Esophagus muscularis mucosa (tissue), 4 donors: ENCODE data around the gene FGD5. TPM values are rescaled to one million over a fixed set of nuclear protein-coding genes. Genes with fewer than 3 reads are reported as not detected.

Experiments used
- DNase-seq: peaks from one replicate; pipeline ENCODE4 v3.0.0-alpha.2; 2017; ENCODE audit errors: extremely low spot score
- H3K27ac ChIP-seq, 4 donors: fragments of 200-600 bp; sonication (generic); replicated peaks in 1 of 4; 1 replicate in 3 of 4; 2 replicates in 1 of 4; pipeline ENCODE4 v1.5.1; 2016 to 2019; ENCODE audit warnings: mild to moderate bottlenecking in 1 of 4
- H3K27me3 ChIP-seq, 4 donors: fragments of 200-600 bp; sonication (generic); one replicate each; pipeline versions ENCODE4 v1.5.1 to v1.6.0; 2016 to 2019
- H3K36me3 ChIP-seq, 4 donors: fragments of 200-600 bp; sonication (generic); one replicate each; pipeline ENCODE4 v1.5.1; 2016 to 2019
- H3K4me1 ChIP-seq, 4 donors: fragments of 200-600 bp; sonication (generic); one replicate each; pipeline ENCODE4 v1.5.1; 2016 to 2019
- H3K4me3 ChIP-seq, 4 donors: fragments of 200-600 bp; sonication (generic); 1 replicate in 2 of 4; 2 replicates in 2 of 4; pipeline ENCODE4 v1.5.1; 2016 to 2019; ENCODE audit warnings: mild to moderate bottlenecking in 4 of 4, moderate library complexity in 1 of 4
- H3K9me3 ChIP-seq, 4 donors: fragments of 200-600 bp; sonication (generic); 1 replicate in 3 of 4; 2 replicates in 1 of 4; pipeline ENCODE4 v1.5.1; 2016 to 2019
- CTCF ChIP-seq, 3 experiments: fragments of 200-600 bp in 2 of 3; fragments of 450-650 bp in 1 of 3; sonication (generic) in 2 of 3; IDR thresholded peaks; one replicate each; pipeline ENCODE4 v1.5.1; 2017 to 2019; ENCODE audit warnings: antibody characterized with exemption in 3 of 3, mild to moderate bottlenecking in 2 of 3, moderate library complexity in 1 of 3
- EP300 ChIP-seq: sonication (generic); formaldehyde crosslinking; IDR thresholded peaks from one replicate; pipeline ENCODE4 v1.6.1; 2017; ENCODE audit warnings: antibody characterized with exemption
- POLR2A ChIP-seq: fragments of 450-650 bp; IDR thresholded peaks from one replicate; pipeline ENCODE4 v1.6.1; 2017; ENCODE audit warnings: antibody characterized with exemption, moderate library complexity, mild to moderate bottlenecking, low read depth
- POLR2AphosphoS5 ChIP-seq, 2 donors: sonication (generic); formaldehyde crosslinking; IDR thresholded peaks; one replicate each; pipeline ENCODE4 v1.6.1; 2017; ENCODE audit warnings: antibody characterized with exemption in 2 of 2
- WGBS: methylation state at CpG from one replicate; pipeline ENCODE4 v1.1.5; 2018; 5-methylcytosine and 5-hydroxymethylcytosine counted together
- intact Hi-C: fragments of 100-400 bp; cut with DNase I; formaldehyde crosslinking; loops from one replicate; pipeline ENCODE4 v1.15.1; 2023
- total RNA-seq, 4 donors: library from RNA; depleted of rRNA; stranded (reverse); fragments of >200 nt; gene quantifications; one replicate each; pipeline versions ENCODE4 v1.1.0 to v1.2.1, GENCODE V29; 2016

Gene FGD5
- total RNA-seq, 4 donors from 2014 or later = 15.4 to 21.1 (median 16.1) TPM

DNA sequence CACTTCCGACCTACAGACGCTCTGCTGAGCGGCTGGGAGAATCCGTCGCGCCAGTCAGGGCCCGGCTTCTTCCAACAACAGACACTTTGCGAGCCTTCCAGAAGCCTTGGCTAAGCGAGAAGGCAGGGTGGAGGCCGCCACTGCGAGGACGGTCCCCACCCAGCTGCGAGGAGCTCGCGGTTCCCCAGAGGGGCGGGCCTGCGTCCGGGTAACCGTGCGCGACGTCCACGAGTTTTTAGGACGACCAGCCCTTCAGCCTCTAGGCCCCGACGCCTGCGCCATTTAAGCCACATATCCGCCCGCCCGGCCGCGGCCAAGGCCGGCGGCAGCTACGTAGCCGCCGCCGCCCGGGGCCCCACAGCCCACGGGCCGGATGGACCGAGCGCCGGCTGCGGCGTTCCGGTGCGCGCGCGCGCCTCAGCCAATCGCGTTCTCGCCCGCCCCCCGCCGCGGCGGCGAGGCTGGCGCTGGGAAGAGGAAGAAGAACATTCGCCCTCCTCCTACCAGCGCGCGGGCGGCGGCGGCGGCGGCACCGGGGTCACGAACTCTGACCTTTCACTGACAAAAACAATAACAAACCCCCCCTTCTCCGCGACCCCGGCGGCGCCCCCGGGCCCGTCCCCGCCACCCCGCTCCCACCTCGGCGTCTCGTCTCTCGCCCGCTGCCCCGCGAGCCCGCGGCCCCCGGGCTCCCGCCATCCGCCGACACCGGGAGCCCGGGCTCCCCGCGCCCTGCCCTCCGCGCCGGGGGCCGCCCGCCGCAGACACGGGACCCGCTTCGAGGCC lies 128.5 kb downstream of the FGD5 start, which contains the start of gene NR2C2:
Gene NR2C2, plus strand, starts transcription at position 484 of the 786 bp plus-strand sequence. CDS start 56,332 bp downstream, outside the sequence.
- TF ChIP-seq POLR2A (peak; percentile 66), CTCF (IDR thresholded peaks at IDR 0.05) (no peak), POLR2AphosphoS5 (IDR thresholded peaks at IDR 0.05) (peak; percentile 66 to 86), EP300 (no peak)
- peak; percentile 94 for DNase-seq
- WGBS = 0% methylated on average over 7 of the region's 108 CpGs
- Histone ChIP-seq H3K9me3 (no peaks in the 10 kb centered on the region), H3K36me3 (peaks cover 9 to 32% (median 18%) of the 10 kb centered on the region in 4 donors), H3K27me3 (no peaks in the 10 kb centered on the region), H3K4me1 (peaks cover 30 to 69% (median 63%) of the 10 kb centered on the region in 4 donors), H3K27ac (peak within 1 kb of the TSS; percentile 99 to 100 (median 99)), H3K4me3 (peak within 1 kb of the TSS; percentile 82 to 99 (median 92))
- intact Hi-C loops = loop anchor here (10.0 kb wide), 1 partner anchor 108 kb away; no protein-coding TSS in a partner anchor

DNA sequence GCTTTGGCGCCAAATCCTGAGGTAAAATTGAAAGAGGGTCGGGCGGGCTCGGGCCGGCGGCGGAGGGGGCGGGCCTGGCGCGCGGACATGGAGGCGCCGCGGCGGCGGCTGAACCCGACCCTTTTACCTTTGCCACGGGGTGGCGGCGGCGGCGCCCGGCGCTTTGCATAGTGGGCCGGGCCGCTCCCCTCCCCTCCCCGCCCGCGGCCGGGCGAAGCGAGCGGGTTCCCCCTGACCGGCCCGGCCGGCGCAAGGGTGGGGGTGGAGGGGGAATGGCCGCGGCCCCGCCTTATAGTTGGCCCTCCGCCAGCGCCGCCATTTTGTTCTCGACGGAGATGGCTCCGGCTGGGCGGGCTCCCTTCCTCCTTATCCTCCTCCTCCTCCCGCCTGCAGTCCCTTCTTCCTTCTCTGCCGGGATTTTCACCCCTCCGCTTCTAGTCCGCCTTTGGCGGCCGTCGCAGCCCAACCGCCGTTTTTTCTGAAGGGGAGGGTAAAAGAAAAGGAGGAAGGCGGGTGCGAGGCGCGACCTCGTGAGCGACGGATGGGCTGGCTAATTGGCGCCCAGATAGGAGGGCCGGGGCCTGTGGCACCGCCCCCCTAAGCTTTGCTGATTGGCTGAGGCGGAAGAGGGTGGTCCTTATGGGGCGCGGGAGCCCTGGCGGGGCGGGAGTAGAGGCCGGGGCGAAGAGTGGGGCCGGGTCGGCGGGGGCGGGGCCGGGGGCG lies 129.3 kb downstream of the FGD5 start:
- WGBS = under 1% methylated on average over 42 of the region's 79 CpGs
- no peaks in the 10 kb centered on the region for H3K9me3 ChIP-seq
- peaks cover 30 to 75% (median 60%) of the 10 kb centered on the region in 4 donors for H3K4me1 ChIP-seq
- TF ChIP-seq POLR2A (no peak), POLR2AphosphoS5 (IDR thresholded peaks at IDR 0.05) (peak; percentile 63 to 71)
- H3K27me3 ChIP-seq = no peaks in the 10 kb centered on the region
- H3K36me3 ChIP-seq = peaks cover 9 to 27% (median 18%) of the 10 kb centered on the region in 4 donors
- peak overlapping the region; percentile 99 to 100 (median 99) for H3K27ac ChIP-seq
- intact Hi-C loops = loop anchor here (10.0 kb wide), 1 partner anchor 107 kb away; no protein-coding TSS in a partner anchor
- peak overlapping the region; percentile 82 to 99 (median 92) for H3K4me3 ChIP-seq
- peak; percentile 99 for DNase-seq

DNA sequence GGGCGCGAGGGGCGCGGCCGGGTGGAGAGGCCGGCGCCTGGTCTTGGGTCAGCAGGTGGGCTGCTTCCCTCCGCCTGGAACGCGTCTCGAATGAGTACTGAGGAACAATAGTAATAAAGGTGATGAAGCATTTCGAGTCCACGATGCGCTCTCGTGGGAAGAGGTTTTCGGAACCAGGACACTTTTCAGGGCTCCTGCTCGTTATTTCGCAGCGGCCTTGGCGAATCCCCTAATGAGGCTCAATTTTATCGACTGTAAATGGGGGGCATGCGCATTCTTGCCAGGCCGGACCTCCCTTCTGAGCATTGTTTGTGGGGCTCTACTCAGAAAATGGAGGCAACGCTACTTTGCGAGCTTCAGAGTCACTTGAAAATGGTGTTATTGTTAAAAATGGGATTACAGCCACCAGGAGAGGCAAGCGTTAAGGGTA lies 129.9 kb downstream of the FGD5 start:
- Histone ChIP-seq H3K27ac (peak overlapping the region; percentile 99 to 100 (median 99)), H3K4me3 (peak overlapping the region; percentile 82 to 99 (median 92)), H3K9me3 (no peaks in the 10 kb centered on the region), H3K27me3 (no peaks in the 10 kb centered on the region), H3K36me3 (peaks cover 9 to 22% (median 15%) of the 10 kb centered on the region in 4 donors), H3K4me1 (peaks cover 30 to 75% (median 57%) of the 10 kb centered on the region in 4 donors)
- intact Hi-C loops = loop anchor here (10.0 kb wide), 1 partner anchor 106 kb away; no protein-coding TSS in a partner anchor
- DNase-seq = no peak
- TF ChIP-seq POLR2AphosphoS5 (IDR thresholded peaks at IDR 0.05) (peak in 1 of 2 donors; percentile 67), EP300 (no peak), CTCF (IDR thresholded peaks at IDR 0.05) (no peak), POLR2A (no peak)
- 2% methylated on average over 20 of the region's 26 CpGs for WGBS

DNA sequence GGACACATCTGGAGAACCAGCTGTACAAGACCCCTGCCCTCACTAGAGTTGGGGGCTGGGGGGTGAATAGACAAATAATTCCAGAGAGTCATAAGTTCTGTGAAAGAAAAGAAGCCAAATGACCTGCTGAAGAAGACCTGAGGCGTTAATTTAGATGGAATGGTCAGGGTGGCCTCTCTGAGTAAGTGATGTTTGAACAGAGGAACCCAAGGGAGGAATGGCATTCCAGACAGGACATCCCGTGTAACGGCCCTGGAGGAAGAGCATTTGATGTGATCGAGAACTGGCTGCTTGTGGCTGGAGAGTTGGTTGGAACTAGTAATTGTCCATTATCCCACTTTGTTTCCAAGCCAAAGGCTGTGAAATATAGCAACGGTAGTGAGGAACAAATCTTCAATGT lies 130.4 kb downstream of the FGD5 start:
- Histone ChIP-seq H3K27ac (peak overlapping the region; percentile 99 to 100 (median 99)), H3K27me3 (no peaks in the 10 kb centered on the region), H3K36me3 (peaks cover 9 to 17% (median 13%) of the 10 kb centered on the region in 4 donors), H3K9me3 (no peaks in the 10 kb centered on the region), H3K4me1 (peaks cover 26 to 71% (median 52%) of the 10 kb centered on the region in 4 donors), H3K4me3 (peak overlapping the region; percentile 82 to 99 (median 92))
- 23% methylated on average over 5 of the region's 5 CpGs for WGBS
- intact Hi-C loops = loop anchor here (10.0 kb wide), 1 partner anchor 106 kb away; no protein-coding TSS in a partner anchor
- TF ChIP-seq EP300 = no peak
- no peak for DNase-seq

- WGBS = 68% methylated on average over 2 of the region's 2 CpGs
- H3K36me3 ChIP-seq = peaks cover 3 to 6% (median 4%) of the 10 kb centered on the region in 4 donors
- intact Hi-C loops = loop anchor here (10.0 kb wide), 1 partner anchor 55 kb away; no protein-coding TSS in a partner anchor
- TF ChIP-seq EP300 (no peak), POLR2AphosphoS5 (IDR thresholded peaks at IDR 0.05) (no peak), POLR2A (no peak), CTCF (IDR thresholded peaks at IDR 0.05) (no peak)
- peaks cover 26 to 63% (median 41%) of the 10 kb centered on the region in 4 donors for H3K4me1 ChIP-seq
- DNase-seq = no peak
- H3K4me3 ChIP-seq = no peak overlapping the region
- peak overlapping the region in 1 of 4 donors; percentile 99 for H3K27ac ChIP-seq
- H3K27me3 ChIP-seq = no peaks in the 10 kb centered on the region
- no peaks in the 10 kb centered on the region for H3K9me3 ChIP-seq
Observed at GRCh38 chr3:14950274-14950673, 131.5 kb downstream of the FGD5 start.
